GM21423 (cell line): Measurements from ENCODE around the gene SLC25A19.
A peak's percentile ranks its signal among the peaks of the same experiment; 100 is the strongest.

Experiments
- ATAC-seq: cut with Tn5 transposase; IDR thresholded peaks from one replicate; pipeline ENCODE4 v1.9.1; 2021; ENCODE audit warnings: mild to moderate bottlenecking, moderate library complexity; ENCODE audit not compliant: unreplicated experiment

SLC25A19 gene

GRCh38 chr17:75289115-75289831 is at the start of gene SLC25A19:
TSS of gene SLC25A19 (minus strand) at chr17:75289433. CDS start at chr17:75286764, 2,669 bp downstream.
- peak; percentile 89 for ATAC-seq

GRCh38 chr17:75338335-75338734 is 49.1 kb upstream of the SLC25A19 start:
- ATAC-seq, result no peak

GRCh38 chr17:75335315-75335714 is 46.1 kb upstream of the SLC25A19 start:
- ATAC-seq, result no peak

GRCh38 chr17:75334723-75335122 is 45.5 kb upstream of the SLC25A19 start:
- no peak for ATAC-seq

- ATAC-seq, result no peak
Observed at GRCh38 chr17:75331671-75332070, 42.4 kb upstream of the SLC25A19 start.

- ATAC-seq, result no peak
Observed at GRCh38 chr17:75327757-75328156, 38.5 kb upstream of the SLC25A19 start.

- no peak for ATAC-seq
Observed at GRCh38 chr17:75326226-75326848, 37.1 kb upstream of the SLC25A19 start.

GRCh38 chr17:75325827-75326225 is 36.6 kb upstream of the SLC25A19 start:
- ATAC-seq, result no peak

GRCh38 chr17:75325348-75325747 is 36.1 kb upstream of the SLC25A19 start:
- ATAC-seq, result no peak

- no peak for ATAC-seq
Observed at GRCh38 chr17:75321506-75321905, 32.3 kb upstream of the SLC25A19 start.

- peak; percentile 42 for ATAC-seq
Observed at GRCh38 chr17:75319904-75320691, 30.9 kb upstream of the SLC25A19 start.

- no peak for ATAC-seq
Observed at GRCh38 chr17:75318615-75319222, 29.5 kb upstream of the SLC25A19 start.

GRCh38 chr17:75318211-75318610 is 29.0 kb upstream of the SLC25A19 start:
- ATAC-seq, result no peak

- no peak for ATAC-seq
Observed at GRCh38 chr17:75317671-75318070, 28.4 kb upstream of the SLC25A19 start.

- no peak for ATAC-seq
Observed at GRCh38 chr17:75316253-75316652, 27.0 kb upstream of the SLC25A19 start.

- ATAC-seq, result no peak
Observed at GRCh38 chr17:75315541-75316243, 26.5 kb upstream of the SLC25A19 start.

GRCh38 chr17:75313941-75314551 is 24.8 kb upstream of the SLC25A19 start:
- peak; percentile 45 for ATAC-seq

GRCh38 chr17:75308732-75309629 is 19.7 kb upstream of the SLC25A19 start:
- ATAC-seq, result no peak
